ENCODE data around the gene CD33.
"Not testable (repeated sequence)": the region's sequence is repeated elsewhere in the genome, so short reads cannot be mapped to it uniquely, and the experiment has no call there.

CD33 gene

DNA sequence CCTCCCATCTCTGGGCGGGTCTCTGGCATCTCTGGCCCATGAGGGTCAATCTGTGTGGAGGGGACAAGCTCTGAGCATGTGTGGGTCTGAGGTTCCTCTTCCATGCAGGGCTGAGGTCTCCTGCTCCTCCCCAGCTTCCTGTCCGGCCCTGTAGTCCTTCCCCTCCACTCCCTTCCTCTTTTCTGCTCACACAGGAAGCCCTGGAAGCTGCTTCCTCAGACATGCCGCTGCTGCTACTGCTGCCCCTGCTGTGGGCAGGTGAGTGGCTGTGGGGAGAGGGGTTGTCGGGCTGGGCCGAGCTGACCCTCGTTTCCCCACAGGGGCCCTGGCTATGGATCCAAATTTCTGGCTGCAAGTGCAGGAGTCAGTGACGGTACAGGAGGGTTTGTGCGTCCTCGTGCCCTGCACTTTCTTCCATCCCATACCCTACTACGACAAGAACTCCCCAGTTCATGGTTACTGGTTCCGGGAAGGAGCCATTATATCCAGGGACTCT, at the start of gene CD33:
CD33 (plus strand) TSS at position 183 of the 496 bp plus-strand sequence; CDS start at position 222, 39 bp downstream.
- DNase-seq (ENCODE audit: low read depth in 2 of 2), result not testable (repeated sequence)

- no peak for DNase-seq (ENCODE audit: low read depth in 2 of 2)
Observed at GRCh38 chr19:51179256-51179655, 45.6 kb upstream of the CD33 start.

GRCh38 chr19:51181377-51181912, 43.4 kb upstream of the CD33 start:
- DNase-seq (ENCODE audit: low read depth in 2 of 2), result no peak

DNA sequence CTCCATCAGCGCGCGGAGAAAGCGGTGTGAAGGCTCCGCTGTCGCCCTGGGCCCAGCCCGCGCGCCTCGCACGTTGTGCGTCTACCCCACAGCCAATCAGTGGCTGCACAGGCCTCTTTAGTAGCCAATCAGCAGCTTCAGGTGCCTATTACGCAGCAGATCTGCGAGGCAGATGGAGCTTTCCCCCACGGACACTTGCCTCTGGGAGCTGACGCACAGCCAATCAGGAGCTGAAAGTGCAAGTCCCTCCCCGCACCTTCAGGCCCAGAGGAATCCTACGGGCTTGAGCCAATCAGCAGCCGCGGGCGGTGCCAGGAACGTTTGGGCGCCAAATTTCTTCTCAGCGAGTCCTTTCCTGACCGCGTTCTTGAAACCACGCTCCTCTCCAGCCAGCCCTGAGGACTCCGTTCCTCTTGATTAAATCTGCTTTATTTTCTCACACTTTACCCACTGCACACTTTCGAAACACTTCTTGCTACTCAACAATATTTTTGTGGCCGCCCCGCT, 42.9 kb upstream of the CD33 start:
- no peak for DNase-seq (ENCODE audit: low read depth in 2 of 2)

GRCh38 chr19:51183629-51184028, 41.3 kb upstream of the CD33 start:
- no peak for DNase-seq (ENCODE audit: low read depth in 2 of 2)

DNA sequence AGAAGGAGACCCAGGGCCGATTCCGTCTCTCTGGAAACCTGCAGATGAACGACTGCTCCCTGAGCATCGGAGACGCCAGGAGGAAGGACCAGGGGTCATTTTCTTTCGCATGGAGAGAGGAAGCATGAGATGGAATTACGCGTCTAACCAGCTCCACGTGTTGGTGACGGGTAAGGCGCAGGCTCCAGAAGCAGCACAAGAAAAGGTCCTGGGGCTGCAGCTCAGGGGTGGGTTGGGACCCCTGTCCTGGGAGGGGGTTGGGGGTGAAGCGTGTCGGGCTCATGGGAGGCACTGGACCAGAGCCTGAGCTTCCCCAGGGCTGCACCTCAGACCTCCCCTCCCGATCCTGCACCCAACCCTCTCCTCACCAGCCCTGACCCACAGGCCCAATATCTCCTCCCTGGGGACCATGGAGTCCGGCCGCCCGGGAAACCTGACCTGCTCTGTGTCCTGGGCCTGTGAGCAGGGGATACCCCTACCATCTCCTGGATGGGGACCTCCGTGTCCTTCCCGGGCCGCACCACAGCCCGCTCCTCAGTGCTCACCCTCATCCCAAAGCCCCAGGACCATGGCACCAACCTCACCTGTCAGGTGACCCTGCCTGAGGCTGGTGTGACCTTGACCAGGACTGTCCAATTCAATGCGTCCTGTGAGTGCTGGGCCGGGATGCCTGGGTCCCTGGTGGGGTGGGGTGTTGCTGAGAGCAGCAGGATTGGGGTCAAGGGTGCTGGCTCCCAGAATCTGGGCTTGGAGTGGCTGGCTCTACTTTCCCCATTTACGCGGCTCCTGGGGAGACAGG, 39.6 kb upstream of the CD33 start:
- DNase-seq (ENCODE audit: low read depth in 2 of 2), result no peak

DNA sequence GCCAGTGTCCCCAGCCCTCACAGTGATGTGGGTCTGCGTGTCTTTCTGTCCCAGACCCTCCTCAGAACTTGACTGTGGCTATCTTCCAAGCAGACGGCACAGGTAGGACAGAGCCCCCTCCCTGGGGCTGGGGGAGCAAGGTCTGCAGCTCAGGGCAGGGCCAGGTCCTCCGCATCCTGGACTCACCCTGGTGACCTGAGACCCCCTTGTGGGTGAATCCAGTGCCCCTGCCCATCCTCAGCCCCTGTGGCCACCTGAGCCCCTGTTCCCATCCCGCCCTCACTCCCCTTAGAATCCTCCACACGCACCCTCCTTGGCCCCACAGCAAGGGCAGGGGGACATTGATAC, 39.0 kb upstream of the CD33 start:
- DNase-seq (ENCODE audit: low read depth in 2 of 2), result no peak

GRCh38 chr19:51186323-51186722, 38.6 kb upstream of the CD33 start:
- no peak for DNase-seq (ENCODE audit: low read depth in 2 of 2)

GRCh38 chr19:51187395-51188226, 37.3 kb upstream of the CD33 start:
- no peak for DNase-seq (ENCODE audit: low read depth in 2 of 2)

- no peak for DNase-seq (ENCODE audit: low read depth in 2 of 2)
Observed at GRCh38 chr19:51188227-51188559, 36.7 kb upstream of the CD33 start.

- no peak for DNase-seq (ENCODE audit: low read depth in 2 of 2)
Observed at GRCh38 chr19:51192689-51193088, 32.2 kb upstream of the CD33 start.

DNA sequence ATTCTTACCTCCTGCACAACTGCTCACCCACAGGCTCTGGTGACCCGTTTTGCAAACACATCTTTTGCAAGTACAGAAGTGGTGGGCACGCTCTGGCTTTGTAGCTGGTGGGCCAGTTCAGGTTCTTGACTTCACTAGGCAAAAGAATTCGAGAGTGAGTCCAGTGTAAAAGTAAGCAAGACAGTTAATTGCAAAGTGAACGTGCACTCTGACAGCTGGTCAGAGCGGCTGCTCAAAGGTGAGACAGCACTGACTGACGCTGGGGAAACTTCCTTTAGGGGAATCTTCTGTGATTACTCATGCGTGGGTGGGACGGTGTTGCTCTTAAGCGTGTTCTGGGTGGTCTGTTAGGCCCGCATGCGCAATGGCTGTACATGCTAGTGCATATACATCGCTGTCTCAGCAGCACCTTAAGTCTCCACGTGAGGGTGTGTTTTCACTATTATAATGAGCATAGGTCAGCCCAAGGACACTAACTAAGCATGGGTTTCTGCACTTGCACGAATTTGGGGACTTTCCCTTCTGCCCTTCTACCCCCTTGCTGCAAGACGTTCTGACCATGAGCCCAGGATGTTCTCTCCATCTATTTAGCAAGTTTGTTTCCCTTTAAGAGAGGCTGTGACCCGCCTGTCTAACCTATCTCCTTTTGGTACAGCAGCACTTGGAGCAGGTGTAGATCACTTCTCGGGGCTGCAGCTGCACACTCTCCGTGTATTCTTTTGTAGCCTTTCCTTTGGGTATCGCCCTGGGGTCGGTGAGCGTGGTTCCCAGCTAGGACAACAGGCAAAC, 30.2 kb upstream of the CD33 start:
- DNase-seq (ENCODE audit: low read depth in 2 of 2), result no peak

- no peak for DNase-seq (ENCODE audit: low read depth in 2 of 2)
Observed at GRCh38 chr19:51195316-51195586, 29.6 kb upstream of the CD33 start.

DNA sequence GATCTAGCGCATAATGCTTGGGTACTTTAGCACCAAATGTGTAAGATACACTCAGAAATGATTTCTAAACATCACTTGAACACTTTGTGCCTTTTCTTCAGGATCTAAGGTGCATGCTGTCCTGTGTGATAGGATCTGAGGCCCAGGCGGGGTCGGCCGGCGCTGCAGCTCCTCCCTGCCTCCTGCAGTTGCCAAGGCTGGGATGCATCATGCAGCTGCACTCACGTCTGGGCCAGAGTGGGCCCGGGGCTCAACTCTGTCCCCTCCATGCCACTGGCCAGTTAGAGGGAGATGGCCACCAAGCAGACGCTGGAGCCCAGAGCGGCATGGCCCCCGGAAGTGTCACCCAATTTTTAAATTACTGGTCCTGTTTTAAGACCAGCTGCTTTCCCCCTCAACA, 29.3 kb upstream of the CD33 start:
- no peak for DNase-seq (ENCODE audit: low read depth in 2 of 2)

GRCh38 chr19:51196181-51196580, 28.7 kb upstream of the CD33 start:
- no peak for DNase-seq (ENCODE audit: low read depth in 2 of 2)

GRCh38 chr19:51198641-51199040, 26.2 kb upstream of the CD33 start:
- no peak for DNase-seq (ENCODE audit: low read depth in 2 of 2)

DNA sequence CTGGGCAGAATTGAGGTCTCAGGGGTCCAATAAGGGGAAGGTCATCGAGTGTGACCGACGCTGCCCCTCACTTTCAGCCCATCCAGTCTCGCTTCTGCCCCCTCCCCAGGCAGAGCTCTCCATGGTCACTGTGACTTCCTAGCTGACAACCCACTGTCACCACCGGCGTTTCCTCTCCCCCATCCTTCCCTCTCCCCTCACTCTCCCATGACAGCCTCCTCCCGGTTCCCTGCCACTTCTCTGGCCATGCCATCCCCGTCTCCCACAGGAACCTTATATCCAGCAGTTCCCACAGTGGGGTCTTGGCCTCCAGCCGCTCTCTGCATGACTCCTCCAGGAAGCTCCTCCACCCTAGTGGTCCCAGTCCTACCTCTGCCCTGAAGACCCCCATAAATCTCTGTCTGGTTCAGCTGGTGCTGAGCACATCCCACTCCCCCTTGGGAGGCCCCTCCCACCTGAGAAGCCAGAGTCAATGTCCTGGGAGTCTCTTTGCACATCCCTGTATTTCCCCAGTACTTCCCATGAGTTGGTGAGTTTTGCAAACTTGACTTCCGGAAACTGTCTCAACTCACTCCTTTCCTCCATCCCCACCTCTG, 24.7 kb upstream of the CD33 start:
- no peak for DNase-seq (ENCODE audit: low read depth in 2 of 2)

DNA sequence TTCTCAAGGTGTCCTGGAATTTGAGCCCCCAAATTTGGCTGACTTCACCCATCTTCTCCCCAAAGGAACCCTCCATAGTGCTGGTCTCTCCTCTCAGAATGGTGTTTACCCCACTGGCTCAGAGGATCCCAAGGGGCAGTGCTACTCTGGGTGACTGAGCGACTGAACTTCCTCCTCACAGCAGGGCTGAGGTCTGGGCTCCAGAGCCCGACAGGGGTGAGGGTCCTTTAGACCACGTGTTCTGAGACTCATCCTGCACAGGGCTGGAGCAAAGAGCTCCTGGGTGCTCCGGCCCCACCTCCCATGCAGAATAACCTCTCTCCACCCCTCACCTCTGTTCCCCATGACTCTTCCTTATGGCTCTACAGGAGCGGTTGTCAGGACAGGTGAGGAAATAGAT, 23.2 kb upstream of the CD33 start:
- no peak for DNase-seq (ENCODE audit: low read depth in 2 of 2)

- DNase-seq (ENCODE audit: low read depth in 2 of 2), result no peak
Observed at GRCh38 chr19:51203916-51204315, 21.0 kb upstream of the CD33 start.

- no peak for DNase-seq (ENCODE audit: low read depth in 2 of 2)
Observed at GRCh38 chr19:51204321-51204720, 20.6 kb upstream of the CD33 start.

DNA sequence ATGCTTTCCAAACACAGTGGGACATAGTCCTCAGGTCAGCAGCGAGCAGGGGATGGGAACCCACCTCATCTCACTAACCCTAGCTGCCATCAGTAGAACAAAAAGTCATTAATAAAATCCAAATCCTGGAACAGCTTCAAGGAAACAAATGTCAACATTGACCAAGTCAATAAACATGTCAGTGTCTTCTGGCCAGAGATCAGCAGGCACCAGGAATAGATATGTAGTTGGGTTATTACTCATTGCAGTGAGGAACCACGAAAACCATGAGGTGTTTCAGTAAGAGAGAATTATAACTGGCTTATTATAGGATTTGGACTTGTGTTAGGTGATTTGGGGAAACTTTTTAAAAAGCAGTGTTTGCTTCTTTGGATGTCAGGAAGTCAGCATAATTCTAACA, 17.1 kb upstream of the CD33 start:
- DNase-seq (ENCODE audit: low read depth in 2 of 2), result no peak

Data from stimulated activated CD4-positive, alpha-beta T cell treated with anti-CD3 and anti-CD28 coated beads, Interleukin-4, amount 100 ng/mL, for 48 hours (primary cell).